Measurements from ENCODE around the gene LIG3.
"Not testable (repeated sequence)": the region's sequence is repeated elsewhere in the genome, so short reads cannot be mapped to it uniquely, and the experiment has no call there.

Gene LIG3

GRCh38 chr17:35045458-35045979 lies 65.2 kb downstream of the LIG3 start:
- not testable (repeated sequence) for DNase-seq

- DNase-seq = no peak
These were observed 65.9 kb downstream of the LIG3 start for GRCh38 chr17:35046245-35046644.

- DNase-seq = no peak
These were observed 66.5 kb downstream of the LIG3 start for GRCh38 chr17:35046740-35047283.

GRCh38 chr17:35048685-35049379 lies 68.5 kb downstream of the LIG3 start:
- DNase-seq = no peak

GRCh38 chr17:35050170-35050569 lies 69.9 kb downstream of the LIG3 start:
- no peak for DNase-seq

GRCh38 chr17:35051183-35051578 lies 70.9 kb downstream of the LIG3 start:
- peak; percentile 35 for DNase-seq

GRCh38 chr17:35051579-35052240 lies 71.4 kb downstream of the LIG3 start:
- DNase-seq = no peak

- no peak for DNase-seq
These were observed 71.9 kb downstream of the LIG3 start for GRCh38 chr17:35052241-35052610.

- DNase-seq = no peak
These were observed 72.5 kb downstream of the LIG3 start for GRCh38 chr17:35052780-35053179.

GRCh38 chr17:35053204-35053603 lies 72.9 kb downstream of the LIG3 start:
- no peak for DNase-seq

GRCh38 chr17:35056013-35056412 lies 75.7 kb downstream of the LIG3 start:
- no peak for DNase-seq

- DNase-seq = peak; percentile 17
These were observed 77.1 kb downstream of the LIG3 start for GRCh38 chr17:35057332-35057915.
